HepG2 (cell line): ENCODE measurements around the gene SIK3. TPM values are rescaled to one million over a fixed set of nuclear protein-coding genes. Genes with fewer than 3 reads are reported as not detected.
A peak's percentile ranks its signal among the peaks of the same experiment; 100 is the strongest.

Experiments
- CHD4 ChIP-seq: fragments of 200-600 bp; sonication (generic); IDR thresholded peaks from 2 replicates; pipeline ENCODE4 v1.7.0; 2017; ENCODE audit warnings: mild to moderate bottlenecking, low read length, borderline replicate concordance
- ERF ChIP-seq: IDR thresholded peaks from 2 replicates; pipeline ENCODE4 v1.6.1; 2018; ENCODE audit warnings: missing biosample characterization, missing genetic modification reagents
- GABPA ChIP-seq, 2 experiments: IDR thresholded peaks; 2 replicates each; pipeline ENCODE4 v1.6.1; 2011 to 2016; ENCODE audit warnings: low read depth in 2 of 2, low read length in 1 of 2, missing biosample characterization in 1 of 2, missing genetic modification characterization in 1 of 2
- HHEX ChIP-seq: IDR thresholded peaks from 2 replicates; pipeline ENCODE4 v1.6.1; 2016; ENCODE audit warnings: control low read depth
- HNF4G ChIP-seq, 2 experiments: sonication (generic) in 1 of 2; formaldehyde crosslinking in 1 of 2; IDR thresholded peaks; 2 replicates each; pipeline versions ENCODE4 v1.4.0 to v1.6.1; 2011 to 2020; ENCODE audit warnings: borderline replicate concordance in 2 of 2, low read depth in 2 of 2, mild to moderate bottlenecking in 2 of 2, low read length in 1 of 2, missing genetic modification reagents in 1 of 2, moderate library complexity in 1 of 2
- KMT2A ChIP-seq: sonication (generic); formaldehyde crosslinking; IDR thresholded peaks from 2 replicates; pipeline ENCODE4 v1.4.0; 2020; ENCODE audit warnings: missing genetic modification reagents
- MED1 ChIP-seq: sonication (generic); formaldehyde crosslinking; IDR thresholded peaks from 2 replicates; pipeline ENCODE4 v1.4.0; 2020; ENCODE audit warnings: missing genetic modification reagents
- PHF21A ChIP-seq: sonication (generic); formaldehyde crosslinking; IDR thresholded peaks from 2 replicates; pipeline ENCODE4 v1.5.0; 2020; ENCODE audit warnings: mild to moderate bottlenecking, missing genetic modification reagents
- RCOR2 ChIP-seq: IDR thresholded peaks from 2 replicates; pipeline ENCODE4 v1.6.1; 2016; ENCODE audit warnings: missing biosample characterization, missing genetic modification reagents
- RFX1 ChIP-seq: fragments of 450-650 bp; IDR thresholded peaks from 2 replicates; pipeline ENCODE4 v1.6.1; 2017
- SALL2 ChIP-seq: sonication (generic); formaldehyde crosslinking; IDR thresholded peaks from 2 replicates; pipeline ENCODE4 v1.8.1; 2023; ENCODE audit warnings: mild to moderate bottlenecking, missing genetic modification reagents, inconsistent platforms
- SIX1 ChIP-seq: sonication (generic); formaldehyde crosslinking; IDR thresholded peaks from 2 replicates; pipeline ENCODE4 v1.4.0; 2020; ENCODE audit warnings: missing genetic modification reagents, borderline replicate concordance
- SRY ChIP-seq: sonication (generic); formaldehyde crosslinking; IDR thresholded peaks from 2 replicates; pipeline ENCODE4 v1.8.0; 2022; ENCODE audit warnings: mild to moderate bottlenecking, missing genetic modification reagents
- SSRP1 ChIP-seq: IDR thresholded peaks from 2 replicates; pipeline ENCODE4 v1.6.1; 2016; ENCODE audit warnings: control low read depth
- TEAD3 ChIP-seq: optimal IDR thresholded peaks from 2 replicates; pipeline ENCODE3; 2016; ENCODE audit warnings: borderline replicate concordance
- THAP11 ChIP-seq: IDR thresholded peaks from 2 replicates; pipeline ENCODE4 v1.6.1; 2016; ENCODE audit warnings: missing biosample characterization, missing genetic modification reagents
- TSC22D2 ChIP-seq: sonication (generic); formaldehyde crosslinking; IDR thresholded peaks from 2 replicates; pipeline ENCODE4 v1.5.1; 2020; ENCODE audit warnings: missing genetic modification reagents, mild to moderate bottlenecking, borderline replicate concordance
- ZFP36L1 ChIP-seq: sonication (generic); formaldehyde crosslinking; IDR thresholded peaks from 2 replicates; pipeline ENCODE4 v1.8.0; 2022; ENCODE audit warnings: mild to moderate bottlenecking, missing genetic modification reagents, moderate library complexity
- ZKSCAN1 ChIP-seq: fragments of 150-350 bp; IDR thresholded peaks from 2 replicates; pipeline ENCODE4 v1.6.1; 2014; ENCODE audit warnings: low read length
- ZNF138 ChIP-seq: sonication (generic); formaldehyde crosslinking; IDR thresholded peaks from 2 replicates; pipeline ENCODE4 v1.5.0; 2020; ENCODE audit warnings: mild to moderate bottlenecking, low read depth, missing genetic modification reagents
- ZNF430 ChIP-seq: sonication (generic); formaldehyde crosslinking; IDR thresholded peaks from 2 replicates; pipeline ENCODE4 v1.9.0; 2021; ENCODE audit warnings: mild to moderate bottlenecking, missing genetic modification reagents
- ZNF484 ChIP-seq: sonication (generic); formaldehyde crosslinking; IDR thresholded peaks from 2 replicates; pipeline ENCODE4 v1.5.1; 2020; ENCODE audit warnings: mild to moderate bottlenecking, low read depth, missing genetic modification reagents, borderline replicate concordance
- ZNF605 ChIP-seq: sonication (generic); formaldehyde crosslinking; IDR thresholded peaks from 2 replicates; pipeline ENCODE4 v1.8.0; 2022; ENCODE audit warnings: mild to moderate bottlenecking, missing genetic modification reagents
- ZNF672 ChIP-seq: sonication (generic); formaldehyde crosslinking; IDR thresholded peaks from 2 replicates; pipeline ENCODE4 v1.8.1; 2022; ENCODE audit warnings: missing genetic modification reagents
- polyA plus RNA-seq, 8 experiments: library from polyadenylated mRNA; depleted of rRNA in 3 of 8; stranded (reverse) in 7 of 8; unstranded in 1 of 8; fragments of >200 nt; fragmentation: Illumina TruSeq in 4 of 8; extraction: Trizol in 4 of 8; gene quantifications; 2 replicates each; pipeline versions ENCODE4 v1.2.1 to v1.2.3, GENCODE V29; 2011 to 2016; ENCODE audit warnings: low read depth in 4 of 8, missing spikeins in 1 of 8, mixed read lengths in 1 of 8; ENCODE audit not compliant: insufficient read depth in 1 of 8
- total RNA-seq, 5 experiments: library from RNA; depleted of rRNA; stranded (reverse); fragments of >200 nt; fragmentation: Illumina TruSeq; extraction: Trizol; gene quantifications; 2 replicates each; pipeline ENCODE4 v1.2.3, GENCODE V29; 2016; ENCODE audit warnings: low read depth in 1 of 5
- TF ChIP-seq, protein P1 (sequence below): sonication (generic); formaldehyde crosslinking; IDR thresholded peaks from 2 replicates; pipeline ENCODE4 v1.5.1; 2020; ENCODE audit warnings: missing genetic modification reagents, mild to moderate bottlenecking, borderline replicate concordance
- TF ChIP-seq, protein P2 (sequence below): sonication (generic); formaldehyde crosslinking; IDR thresholded peaks from 2 replicates; pipeline ENCODE4 v1.8.1; 2023; ENCODE audit warnings: mild to moderate bottlenecking, missing genetic modification reagents
- TF ChIP-seq, protein P3 (sequence below): IDR thresholded peaks from 2 replicates; pipeline ENCODE4 v1.6.1; 2016; ENCODE audit warnings: missing compliant biosample characterization, missing genetic modification reagents, borderline replicate concordance

The SIK3 gene
- total and polyA plus RNA-seq, 2 of the 13 experiments (the other 11 are each of a cell fraction or from before 2014, with no cell fraction given): 5.7 to 9.8 TPM

DNA sequence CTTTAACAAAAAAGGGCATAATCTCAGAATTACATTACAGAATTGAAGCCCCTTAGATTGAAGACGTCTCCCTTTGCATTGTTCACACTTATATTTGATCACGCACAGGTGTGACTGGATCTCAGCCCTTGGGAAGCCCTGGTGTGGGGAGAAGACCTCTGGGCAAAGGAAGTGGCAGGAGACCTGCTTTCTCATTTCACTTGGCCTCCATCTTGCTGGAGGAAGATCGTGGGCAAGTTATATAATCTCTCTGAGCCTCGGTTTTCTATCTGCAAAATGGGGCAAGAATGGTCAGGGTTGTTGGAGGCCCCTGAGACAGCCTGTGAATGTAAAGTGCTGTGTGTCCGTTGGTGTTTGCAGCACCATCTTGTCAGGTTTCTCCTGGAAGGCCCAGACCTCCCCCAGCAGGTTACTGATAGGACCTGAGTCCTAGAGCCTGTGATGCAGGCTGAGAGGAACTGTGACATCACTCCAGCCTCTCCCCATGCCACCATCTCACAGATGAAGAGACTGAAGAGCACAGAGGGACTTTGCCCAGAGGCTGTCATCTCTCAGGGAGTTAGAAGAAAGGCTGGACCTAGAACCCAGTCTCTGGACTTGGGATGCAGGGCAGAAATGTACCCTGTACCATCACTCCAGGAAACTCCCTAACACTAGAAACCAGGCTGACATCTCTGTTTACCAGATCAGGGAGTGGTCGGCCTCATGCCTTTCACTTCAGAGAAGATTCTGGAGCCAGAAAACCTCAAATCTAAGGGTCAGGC, 259.7 kb downstream of the SIK3 start (continued):
- TF ChIP-seq HNF4G (IDR thresholded peaks at IDR 0.05; ENCODE audit: borderline replicate concordance, low read depth, low read length) (peak; percentile 81), HNF4G (CRISPR knock-in tag; IDR thresholded peaks at IDR 0.05; ENCODE audit: borderline replicate concordance, low read depth) (no peak), ZNF138 (CRISPR knock-in tag) (no peak), HHEX (CRISPR knock-in tag) (no peak), CHD4 (peak; percentile 66; the same call in 1 of the 2 replicates), MED1 (peak; percentile 54; the same call in 1 of the 2 replicates), PHF21A (no peak), TSC22D2 (CRISPR knock-in tag) (no peak), THAP11 (no peak), RCOR2 (no peak), SSRP1 (CRISPR knock-in tag) (no peak), KMT2A (CRISPR knock-in tag) (no peak), SIX1 (CRISPR knock-in tag) (0 out of 2 replicates have a peak, but pooled peaks have one; percentile 20), ZKSCAN1 (no peak), SALL2 (no peak), ERF (CRISPR knock-in tag) (no peak; the same call in 1 of the 2 replicates), GABPA (IDR thresholded peaks at IDR 0.05; ENCODE audit: low read depth, low read length) (no peak), GABPA (CRISPR knock-in tag; IDR thresholded peaks at IDR 0.05; ENCODE audit: low read depth) (no peak), ZFP36L1 (CRISPR knock-in tag) (no peak), TEAD3 (peak; percentile 29), ZNF672 (CRISPR knock-in tag) (no peak), ZNF430 (CRISPR knock-in tag) (no peak), ZNF484 (CRISPR knock-in tag) (no peak), RFX1 (no peak), ZNF605 (peak; percentile 39; the same call in 1 of the 2 replicates), SRY (CRISPR knock-in tag) (0 out of 2 replicates have a peak, but pooled peaks have one; percentile 22)
- TF ChIP-seq, protein P1, sequence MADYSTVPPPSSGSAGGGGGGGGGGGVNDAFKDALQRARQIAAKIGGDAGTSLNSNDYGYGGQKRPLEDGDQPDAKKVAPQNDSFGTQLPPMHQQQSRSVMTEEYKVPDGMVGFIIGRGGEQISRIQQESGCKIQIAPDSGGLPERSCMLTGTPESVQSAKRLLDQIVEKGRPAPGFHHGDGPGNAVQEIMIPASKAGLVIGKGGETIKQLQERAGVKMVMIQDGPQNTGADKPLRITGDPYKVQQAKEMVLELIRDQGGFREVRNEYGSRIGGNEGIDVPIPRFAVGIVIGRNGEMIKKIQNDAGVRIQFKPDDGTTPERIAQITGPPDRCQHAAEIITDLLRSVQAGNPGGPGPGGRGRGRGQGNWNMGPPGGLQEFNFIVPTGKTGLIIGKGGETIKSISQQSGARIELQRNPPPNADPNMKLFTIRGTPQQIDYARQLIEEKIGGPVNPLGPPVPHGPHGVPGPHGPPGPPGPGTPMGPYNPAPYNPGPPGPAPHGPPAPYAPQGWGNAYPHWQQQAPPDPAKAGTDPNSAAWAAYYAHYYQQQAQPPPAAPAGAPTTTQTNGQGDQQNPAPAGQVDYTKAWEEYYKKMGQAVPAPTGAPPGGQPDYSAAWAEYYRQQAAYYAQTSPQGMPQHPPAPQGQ (CRISPR knock-in tag): no peak
- TF ChIP-seq, protein P2, sequence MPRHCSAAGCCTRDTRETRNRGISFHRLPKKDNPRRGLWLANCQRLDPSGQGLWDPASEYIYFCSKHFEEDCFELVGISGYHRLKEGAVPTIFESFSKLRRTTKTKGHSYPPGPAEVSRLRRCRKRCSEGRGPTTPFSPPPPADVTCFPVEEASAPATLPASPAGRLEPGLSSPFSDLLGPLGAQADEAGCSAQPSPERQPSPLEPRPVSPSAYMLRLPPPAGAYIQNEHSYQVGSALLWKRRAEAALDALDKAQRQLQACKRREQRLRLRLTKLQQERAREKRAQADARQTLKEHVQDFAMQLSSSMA (CRISPR knock-in tag): no peak
- TF ChIP-seq, protein P3, sequence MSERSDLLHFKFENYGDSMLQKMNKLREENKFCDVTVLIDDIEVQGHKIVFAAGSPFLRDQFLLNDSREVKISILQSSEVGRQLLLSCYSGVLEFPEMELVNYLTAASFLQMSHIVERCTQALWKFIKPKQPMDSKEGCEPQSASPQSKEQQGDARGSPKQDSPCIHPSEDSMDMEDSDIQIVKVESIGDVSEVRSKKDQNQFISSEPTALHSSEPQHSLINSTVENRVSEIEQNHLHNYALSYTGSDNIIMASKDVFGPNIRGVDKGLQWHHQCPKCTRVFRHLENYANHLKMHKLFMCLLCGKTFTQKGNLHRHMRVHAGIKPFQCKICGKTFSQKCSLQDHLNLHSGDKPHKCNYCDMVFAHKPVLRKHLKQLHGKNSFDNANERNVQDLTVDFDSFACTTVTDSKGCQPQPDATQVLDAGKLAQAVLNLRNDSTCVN (CRISPR knock-in tag): peak; percentile 35; the same call in 1 of the 2 replicates
